Uterus (tissue), 2 donors: ENCODE data around the gene TRMT2A.

Source experiments
- POLR2A ChIP-seq, 2 donors: fragments of 450-650 bp; IDR thresholded peaks; one replicate each; pipeline ENCODE4 v1.6.1; 2016; ENCODE audit warnings: antibody characterized with exemption in 2 of 2, mild to moderate bottlenecking in 1 of 2, moderate library complexity in 1 of 2
- TF ChIP-seq, protein P1 (sequence below), 4 experiments: fragments of 200-600 bp in 2 of 4; fragments of 450-650 bp in 2 of 4; sonication (generic) in 2 of 4; IDR thresholded peaks; one replicate each; pipeline ENCODE4 v1.5.1; 2016 to 2019; ENCODE audit warnings: antibody characterized with exemption in 4 of 4, mild to moderate bottlenecking in 2 of 4, moderate library complexity in 1 of 4

DNA sequence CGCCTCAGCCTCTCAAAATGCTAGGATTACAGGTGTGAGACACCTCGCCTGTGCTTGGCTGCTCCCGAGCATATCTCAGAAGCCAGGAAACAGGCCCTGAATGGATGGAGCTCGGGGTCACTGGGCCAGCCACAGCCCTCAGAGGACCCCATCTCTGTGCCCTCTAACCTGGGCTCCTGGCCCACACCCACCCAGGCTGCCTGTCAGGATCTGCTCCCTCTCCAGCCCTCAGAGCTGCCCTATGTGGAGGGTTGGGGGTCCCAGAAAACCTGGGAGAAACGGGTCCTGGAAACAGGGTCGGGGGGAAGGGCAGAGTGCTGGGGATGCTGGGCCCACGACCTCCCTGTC lies 39.0 kb upstream of the TRMT2A start:
- TF ChIP-seq, protein P1, sequence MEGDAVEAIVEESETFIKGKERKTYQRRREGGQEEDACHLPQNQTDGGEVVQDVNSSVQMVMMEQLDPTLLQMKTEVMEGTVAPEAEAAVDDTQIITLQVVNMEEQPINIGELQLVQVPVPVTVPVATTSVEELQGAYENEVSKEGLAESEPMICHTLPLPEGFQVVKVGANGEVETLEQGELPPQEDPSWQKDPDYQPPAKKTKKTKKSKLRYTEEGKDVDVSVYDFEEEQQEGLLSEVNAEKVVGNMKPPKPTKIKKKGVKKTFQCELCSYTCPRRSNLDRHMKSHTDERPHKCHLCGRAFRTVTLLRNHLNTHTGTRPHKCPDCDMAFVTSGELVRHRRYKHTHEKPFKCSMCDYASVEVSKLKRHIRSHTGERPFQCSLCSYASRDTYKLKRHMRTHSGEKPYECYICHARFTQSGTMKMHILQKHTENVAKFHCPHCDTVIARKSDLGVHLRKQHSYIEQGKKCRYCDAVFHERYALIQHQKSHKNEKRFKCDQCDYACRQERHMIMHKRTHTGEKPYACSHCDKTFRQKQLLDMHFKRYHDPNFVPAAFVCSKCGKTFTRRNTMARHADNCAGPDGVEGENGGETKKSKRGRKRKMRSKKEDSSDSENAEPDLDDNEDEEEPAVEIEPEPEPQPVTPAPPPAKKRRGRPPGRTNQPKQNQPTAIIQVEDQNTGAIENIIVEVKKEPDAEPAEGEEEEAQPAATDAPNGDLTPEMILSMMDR (IDR thresholded peaks at IDR 0.05), result no peak
- TF ChIP-seq POLR2A (IDR thresholded peaks at IDR 0.05), result no peak
